ENCODE results near the gene SDF2.

GRCh38 chr17:28702026-28702751, 40.5 kb upstream of the SDF2 start:
- TF ChIP-seq CTCF (IDR thresholded peaks at IDR 0.05; ENCODE audit: insufficient read depth, low read length, poor library complexity, severe bottlenecking) (no peak), EZH2phosphoT487 (conservative IDR thresholded peaks at IDR 0.05; ENCODE audit: low read length) (no peak)

Measured in SU-DHL-6 (cell line).